ENCODE measurements around the gene SERPINH1.

The SERPINH1 gene

GRCh38 chr11:75576017-75576416 lies 14.0 kb downstream of the SERPINH1 start:
- H3F3A ChIP-seq (ENCODE audit: low read depth) = no peaks in the 10 kb centered on the region
- no peaks in the 10 kb centered on the region for H3K27me3 ChIP-seq (ENCODE audit: insufficient read depth, low read length, poor library complexity, severe bottlenecking)
- no peaks in the 10 kb centered on the region for H3K9me3 ChIP-seq (ENCODE audit: insufficient read depth, low read depth, low read length)
- H3K4me3 ChIP-seq (ENCODE audit: low read length, poor library complexity, severe bottlenecking) = no peak overlapping the region
- H2AFZ ChIP-seq (ENCODE audit: low read length) = no peak overlapping the region
- H3K4me1 ChIP-seq (ENCODE audit: insufficient read depth, low read length, poor library complexity, severe bottlenecking) = no peaks in the 10 kb centered on the region
- H3K4me2 ChIP-seq (ENCODE audit: low read depth, low read length, poor library complexity, severe bottlenecking) = no peak overlapping the region
- H3K36me3 ChIP-seq (ENCODE audit: insufficient read depth, low read length) = no peaks in the 10 kb centered on the region
- H3K79me2 ChIP-seq (ENCODE audit: insufficient read depth, low read length) = no peaks in the 10 kb centered on the region
- no peak for TF ChIP-seq EZH2phosphoT487 (IDR thresholded peaks at IDR 0.05; ENCODE audit: borderline replicate concordance)
- TF ChIP-seq CTCF (conservative IDR thresholded peaks at IDR 0.05; ENCODE audit: low read length) = no peak
- no peaks in the 10 kb centered on the region for H3K9me2 ChIP-seq (replicated peaks; ENCODE audit: low read depth, low read length)
- H3K9ac ChIP-seq (ENCODE audit: low read depth, low read length, poor library complexity, severe bottlenecking) = no peak overlapping the region
- no peaks in the 10 kb centered on the region for H4K20me1 ChIP-seq (ENCODE audit: insufficient read depth, low read length, poor library complexity, severe bottlenecking)

GRCh38 chr11:75576499-75576918 lies 14.5 kb downstream of the SERPINH1 start:
- Histone ChIP-seq H3K79me2 (ENCODE audit: insufficient read depth, low read length) (no peaks in the 10 kb centered on the region), H3K27me3 (ENCODE audit: insufficient read depth, low read length, poor library complexity, severe bottlenecking) (no peaks in the 10 kb centered on the region), H3K9ac (ENCODE audit: low read depth, low read length, poor library complexity, severe bottlenecking) (no peak overlapping the region), H4K20me1 (ENCODE audit: insufficient read depth, low read length, poor library complexity, severe bottlenecking) (no peaks in the 10 kb centered on the region), H2AFZ (ENCODE audit: low read length) (no peak overlapping the region), H3K9me2 (replicated peaks; ENCODE audit: low read depth, low read length) (no peaks in the 10 kb centered on the region), H3K9me3 (ENCODE audit: insufficient read depth, low read depth, low read length) (no peaks in the 10 kb centered on the region), H3F3A (ENCODE audit: low read depth) (no peaks in the 10 kb centered on the region), H3K36me3 (ENCODE audit: insufficient read depth, low read length) (no peaks in the 10 kb centered on the region), H3K4me3 (ENCODE audit: low read length, poor library complexity, severe bottlenecking) (no peak overlapping the region), H3K4me1 (ENCODE audit: insufficient read depth, low read length, poor library complexity, severe bottlenecking) (no peaks in the 10 kb centered on the region), H3K4me2 (ENCODE audit: low read depth, low read length, poor library complexity, severe bottlenecking) (no peak overlapping the region)
- TF ChIP-seq EZH2phosphoT487 (IDR thresholded peaks at IDR 0.05; ENCODE audit: borderline replicate concordance) (no peak), CTCF (conservative IDR thresholded peaks at IDR 0.05; ENCODE audit: low read length) (no peak)

GRCh38 chr11:75577207-75577606 lies 15.2 kb downstream of the SERPINH1 start:
- no peaks in the 10 kb centered on the region for H3K36me3 ChIP-seq (ENCODE audit: insufficient read depth, low read length)
- TF ChIP-seq EZH2phosphoT487 (IDR thresholded peaks at IDR 0.05; ENCODE audit: borderline replicate concordance) = no peak
- peak; percentile 48 for TF ChIP-seq CTCF (conservative IDR thresholded peaks at IDR 0.05; ENCODE audit: low read length)
- no peaks in the 10 kb centered on the region for H3K27me3 ChIP-seq (ENCODE audit: insufficient read depth, low read length, poor library complexity, severe bottlenecking)
- H3K9ac ChIP-seq (ENCODE audit: low read depth, low read length, poor library complexity, severe bottlenecking) = no peak overlapping the region
- no peaks in the 10 kb centered on the region for H3K79me2 ChIP-seq (ENCODE audit: insufficient read depth, low read length)
- no peaks in the 10 kb centered on the region for H3K9me2 ChIP-seq (replicated peaks; ENCODE audit: low read depth, low read length)
- no peak overlapping the region for H3K4me2 ChIP-seq (ENCODE audit: low read depth, low read length, poor library complexity, severe bottlenecking)
- H3K4me3 ChIP-seq (ENCODE audit: low read length, poor library complexity, severe bottlenecking) = no peak overlapping the region
- H3K4me1 ChIP-seq (ENCODE audit: insufficient read depth, low read length, poor library complexity, severe bottlenecking) = no peaks in the 10 kb centered on the region
- H2AFZ ChIP-seq (ENCODE audit: low read length) = no peak overlapping the region
- no peaks in the 10 kb centered on the region for H3F3A ChIP-seq (ENCODE audit: low read depth)
- H4K20me1 ChIP-seq (ENCODE audit: insufficient read depth, low read length, poor library complexity, severe bottlenecking) = no peaks in the 10 kb centered on the region
- no peaks in the 10 kb centered on the region for H3K9me3 ChIP-seq (ENCODE audit: insufficient read depth, low read depth, low read length)

Measured in Loucy (cell line).